Endothelial cell of umbilical vein (primary cell): Measurements from ENCODE around the gene GMEB2.

Experiments used
- TF ChIP-seq, protein P1 (sequence below), 2 donors: IDR thresholded peaks; 1 replicate in 1 of 2; 2 replicates in 1 of 2; pipeline ENCODE4 v1.5.1; 2011; ENCODE audit warnings: low read length in 2 of 2, mild to moderate bottlenecking in 2 of 2, moderate library complexity in 2 of 2, control low read depth in 1 of 2, inconsistent platforms in 1 of 2, low read depth in 1 of 2; ENCODE audit not compliant: insufficient read depth in 1 of 2; ENCODE audit errors: extremely low read depth in 1 of 2
- TF ChIP-seq, protein P2 (sequence below): IDR thresholded peaks from 2 replicates; pipeline ENCODE4 v1.6.1; 2011; ENCODE audit not compliant: insufficient read depth, insufficient read length

DNA sequence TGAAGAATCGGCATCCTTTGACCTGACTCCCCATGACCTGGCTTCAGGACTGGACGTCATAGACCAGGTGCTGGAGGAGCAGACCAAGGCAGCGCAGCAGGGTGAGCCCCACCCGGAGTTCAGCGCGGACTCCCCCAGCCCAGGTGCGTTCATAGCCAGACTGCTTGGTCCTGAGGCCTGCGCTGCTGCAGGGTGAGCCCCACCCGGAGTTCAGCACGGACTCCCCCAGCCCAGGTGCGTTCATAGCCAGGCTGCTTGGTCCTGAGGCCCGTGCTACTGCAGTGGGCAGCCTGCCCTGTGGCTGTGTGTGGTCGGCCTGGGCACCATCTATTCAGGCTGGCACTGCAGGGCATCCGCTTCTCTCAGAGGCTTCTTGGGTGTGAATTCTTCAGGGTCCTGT is 47.0 kb upstream of the GMEB2 start:
- TF ChIP-seq, protein P1, sequence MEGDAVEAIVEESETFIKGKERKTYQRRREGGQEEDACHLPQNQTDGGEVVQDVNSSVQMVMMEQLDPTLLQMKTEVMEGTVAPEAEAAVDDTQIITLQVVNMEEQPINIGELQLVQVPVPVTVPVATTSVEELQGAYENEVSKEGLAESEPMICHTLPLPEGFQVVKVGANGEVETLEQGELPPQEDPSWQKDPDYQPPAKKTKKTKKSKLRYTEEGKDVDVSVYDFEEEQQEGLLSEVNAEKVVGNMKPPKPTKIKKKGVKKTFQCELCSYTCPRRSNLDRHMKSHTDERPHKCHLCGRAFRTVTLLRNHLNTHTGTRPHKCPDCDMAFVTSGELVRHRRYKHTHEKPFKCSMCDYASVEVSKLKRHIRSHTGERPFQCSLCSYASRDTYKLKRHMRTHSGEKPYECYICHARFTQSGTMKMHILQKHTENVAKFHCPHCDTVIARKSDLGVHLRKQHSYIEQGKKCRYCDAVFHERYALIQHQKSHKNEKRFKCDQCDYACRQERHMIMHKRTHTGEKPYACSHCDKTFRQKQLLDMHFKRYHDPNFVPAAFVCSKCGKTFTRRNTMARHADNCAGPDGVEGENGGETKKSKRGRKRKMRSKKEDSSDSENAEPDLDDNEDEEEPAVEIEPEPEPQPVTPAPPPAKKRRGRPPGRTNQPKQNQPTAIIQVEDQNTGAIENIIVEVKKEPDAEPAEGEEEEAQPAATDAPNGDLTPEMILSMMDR (IDR thresholded peaks at IDR 0.05; ENCODE audit: extremely low read depth in 1 of 2, insufficient read depth in 1 of 2, low read depth in 1 of 2, low read length in 2 of 2): no peak
- TF ChIP-seq, protein P2, sequence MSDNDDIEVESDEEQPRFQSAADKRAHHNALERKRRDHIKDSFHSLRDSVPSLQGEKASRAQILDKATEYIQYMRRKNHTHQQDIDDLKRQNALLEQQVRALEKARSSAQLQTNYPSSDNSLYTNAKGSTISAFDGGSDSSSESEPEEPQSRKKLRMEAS: no peak
